Thoracic aorta (tissue), 2 donors: Measurements from ENCODE around the gene ITGAV. TPM values are rescaled to one million over a fixed set of nuclear protein-coding genes. Genes with fewer than 3 reads are reported as not detected.

Source experiments
- ATAC-seq: fragments of 150-250 bp; one replicate; pipeline ENCODE4 v1.8.0; 2017; ENCODE audit warnings: low read depth; ENCODE audit not compliant: insufficient number of reproducible peaks, low FRiP score
- DNase-seq: peaks from one replicate; pipeline ENCODE4 v3.0.0-alpha.2; 2020; ENCODE audit warnings: low spot score
- H3K27ac ChIP-seq, 2 donors: fragments of 200-600 bp; sonication (generic); 1 replicate in 1 of 2; 2 replicates in 1 of 2; pipeline ENCODE4 v1.5.1; 2016; ENCODE audit warnings: mild to moderate bottlenecking in 2 of 2, moderate library complexity in 2 of 2
- H3K27me3 ChIP-seq: fragments of 200-600 bp; sonication (generic); replicated peaks from 2 replicates; pipeline ENCODE4 v1.6.0; 2016; ENCODE audit warnings: mild to moderate bottlenecking; ENCODE audit not compliant: insufficient read depth
- H3K36me3 ChIP-seq: fragments of 200-600 bp; sonication (generic); one replicate; pipeline ENCODE4 v1.5.1; 2016
- H3K4me1 ChIP-seq, 2 donors: fragments of 200-600 bp; sonication (generic); 1 replicate in 1 of 2; 2 replicates in 1 of 2; pipeline versions ENCODE4 v1.5.1 to v1.6.0; 2016; ENCODE audit warnings: low read depth in 2 of 2, mild to moderate bottlenecking in 1 of 2; ENCODE audit not compliant: control insufficient read depth in 1 of 2
- H3K4me3 ChIP-seq: fragments of 200-600 bp; sonication (generic); 2 replicates; pipeline ENCODE4 v1.5.1; 2016; ENCODE audit warnings: mild to moderate bottlenecking
- H3K9me3 ChIP-seq: fragments of 200-600 bp; sonication (generic); 2 replicates; pipeline ENCODE4 v1.5.1; 2016
- total RNA-seq, 2 donors: library from RNA; depleted of rRNA; stranded (reverse); fragments of >200 nt; gene quantifications; one replicate each; pipeline versions ENCODE4 v1.1.0 to v1.2.3, GENCODE V29; 2016
- TF ChIP-seq, protein P1 (sequence below): fragments of 200-600 bp; sonication (generic); IDR thresholded peaks from one replicate; pipeline ENCODE4 v1.5.1; 2019; ENCODE audit warnings: antibody characterized with exemption

ITGAV gene
- total RNA-seq, 2 donors from 2014 or later, result 160 to 195 TPM

DNA sequence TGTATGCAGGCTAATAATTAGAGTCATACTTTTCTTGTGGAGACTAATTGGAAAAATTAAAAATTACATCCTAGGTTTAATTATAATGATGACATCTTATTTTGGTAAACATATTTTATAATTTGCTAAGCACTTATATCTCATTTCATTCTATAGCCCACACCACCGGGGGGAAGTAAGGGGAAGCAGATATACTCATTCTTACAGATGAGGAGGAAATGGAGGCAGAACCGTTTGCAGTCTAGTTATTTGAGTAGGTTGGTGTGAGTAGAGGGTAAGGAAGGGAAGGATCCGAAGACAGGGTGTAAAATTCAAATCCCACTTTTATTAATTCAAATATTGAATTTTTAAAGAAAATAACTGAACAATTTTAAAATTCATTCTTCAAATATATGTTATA is 3.7 kb downstream of the ITGAV start:
- ATAC-seq (no peak), DNase-seq (no peak)
- Histone ChIP-seq H3K27me3 (no peaks in the 10 kb centered on the region), H3K27ac (no peak overlapping the region), H3K9me3 (no peaks in the 10 kb centered on the region), H3K4me3 (no peak overlapping the region), H3K4me1 (peaks cover 36 to 50% of the 10 kb centered on the region in 2 donors), H3K36me3 (no peaks in the 10 kb centered on the region)
- TF ChIP-seq, protein P1, sequence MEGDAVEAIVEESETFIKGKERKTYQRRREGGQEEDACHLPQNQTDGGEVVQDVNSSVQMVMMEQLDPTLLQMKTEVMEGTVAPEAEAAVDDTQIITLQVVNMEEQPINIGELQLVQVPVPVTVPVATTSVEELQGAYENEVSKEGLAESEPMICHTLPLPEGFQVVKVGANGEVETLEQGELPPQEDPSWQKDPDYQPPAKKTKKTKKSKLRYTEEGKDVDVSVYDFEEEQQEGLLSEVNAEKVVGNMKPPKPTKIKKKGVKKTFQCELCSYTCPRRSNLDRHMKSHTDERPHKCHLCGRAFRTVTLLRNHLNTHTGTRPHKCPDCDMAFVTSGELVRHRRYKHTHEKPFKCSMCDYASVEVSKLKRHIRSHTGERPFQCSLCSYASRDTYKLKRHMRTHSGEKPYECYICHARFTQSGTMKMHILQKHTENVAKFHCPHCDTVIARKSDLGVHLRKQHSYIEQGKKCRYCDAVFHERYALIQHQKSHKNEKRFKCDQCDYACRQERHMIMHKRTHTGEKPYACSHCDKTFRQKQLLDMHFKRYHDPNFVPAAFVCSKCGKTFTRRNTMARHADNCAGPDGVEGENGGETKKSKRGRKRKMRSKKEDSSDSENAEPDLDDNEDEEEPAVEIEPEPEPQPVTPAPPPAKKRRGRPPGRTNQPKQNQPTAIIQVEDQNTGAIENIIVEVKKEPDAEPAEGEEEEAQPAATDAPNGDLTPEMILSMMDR, result no peak

DNA sequence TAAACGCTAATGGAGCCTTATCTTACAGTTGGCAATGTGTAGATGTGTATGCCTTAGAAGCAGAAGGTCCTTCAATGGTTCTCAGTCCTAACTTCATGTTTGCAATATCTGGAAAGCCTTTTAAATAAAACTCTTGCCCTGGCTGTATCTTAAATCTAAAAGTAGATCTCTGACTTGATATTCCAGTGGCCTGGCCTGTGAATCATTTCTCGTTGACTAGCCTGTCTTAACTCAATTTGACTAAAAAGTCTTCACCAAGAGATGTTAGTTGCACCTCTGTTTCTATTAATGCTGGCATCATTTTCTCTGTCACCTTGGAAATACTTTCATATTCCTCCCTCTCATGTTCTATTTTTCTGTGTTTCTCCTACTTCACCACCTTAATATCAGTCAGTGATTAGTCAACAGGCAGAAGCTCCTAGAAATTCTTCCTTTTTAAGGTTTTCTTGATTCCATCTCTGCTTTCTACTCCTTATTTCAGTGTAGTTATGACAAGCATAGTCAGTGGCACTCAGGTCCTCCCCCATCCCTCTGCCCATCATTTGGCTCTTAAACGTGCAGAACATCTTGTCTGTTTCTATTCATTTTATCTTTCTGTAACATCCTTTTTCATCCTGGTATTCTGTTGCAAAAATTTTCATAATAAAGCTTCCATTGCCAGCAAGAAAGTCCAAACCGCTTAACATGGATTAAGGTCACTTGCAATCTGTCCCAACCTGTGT is 4.3 kb downstream of the ITGAV start:
- no peaks in the 10 kb centered on the region for H3K27me3 ChIP-seq
- ATAC-seq (no peak), DNase-seq (no peak)
- TF ChIP-seq, protein P1, result no peak
- H3K4me1 ChIP-seq, result peaks cover 31 to 44% of the 10 kb centered on the region in 2 donors
- no peak overlapping the region for H3K4me3 ChIP-seq
- no peaks in the 10 kb centered on the region for H3K9me3 ChIP-seq
- H3K36me3 ChIP-seq, result no peaks in the 10 kb centered on the region
- H3K27ac ChIP-seq, result no peak overlapping the region

DNA sequence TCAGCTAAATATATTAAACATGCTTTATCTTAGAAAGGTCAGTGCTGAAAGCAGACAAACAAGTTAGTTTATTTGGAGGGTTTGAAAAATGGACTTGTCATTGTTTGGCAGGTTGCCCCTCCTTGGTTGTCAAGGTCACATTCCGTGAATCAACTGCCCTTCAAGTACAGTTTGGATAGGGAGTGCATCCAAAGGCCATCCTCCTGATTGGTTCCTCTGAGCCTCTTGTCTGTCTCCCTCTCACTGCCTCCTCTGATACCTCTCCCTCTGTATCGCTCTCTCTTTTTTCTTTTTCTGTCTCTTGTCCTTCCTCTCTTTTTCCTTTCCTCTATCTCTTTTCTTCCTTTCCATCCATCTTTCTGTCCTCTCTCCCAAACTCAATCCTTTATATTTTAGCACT is 5.4 kb downstream of the ITGAV start:
- TF ChIP-seq, protein P1, result no peak
- ATAC-seq (no peak), DNase-seq (no peak)
- H3K4me3 ChIP-seq, result no peak overlapping the region
- H3K9me3 ChIP-seq, result no peaks in the 10 kb centered on the region
- peaks cover 31 to 43% of the 10 kb centered on the region in 2 donors for H3K4me1 ChIP-seq
- peak overlapping the region in 1 of 2 donors; percentile 24 for H3K27ac ChIP-seq
- no peaks in the 10 kb centered on the region for H3K27me3 ChIP-seq
- H3K36me3 ChIP-seq, result no peaks in the 10 kb centered on the region

DNA sequence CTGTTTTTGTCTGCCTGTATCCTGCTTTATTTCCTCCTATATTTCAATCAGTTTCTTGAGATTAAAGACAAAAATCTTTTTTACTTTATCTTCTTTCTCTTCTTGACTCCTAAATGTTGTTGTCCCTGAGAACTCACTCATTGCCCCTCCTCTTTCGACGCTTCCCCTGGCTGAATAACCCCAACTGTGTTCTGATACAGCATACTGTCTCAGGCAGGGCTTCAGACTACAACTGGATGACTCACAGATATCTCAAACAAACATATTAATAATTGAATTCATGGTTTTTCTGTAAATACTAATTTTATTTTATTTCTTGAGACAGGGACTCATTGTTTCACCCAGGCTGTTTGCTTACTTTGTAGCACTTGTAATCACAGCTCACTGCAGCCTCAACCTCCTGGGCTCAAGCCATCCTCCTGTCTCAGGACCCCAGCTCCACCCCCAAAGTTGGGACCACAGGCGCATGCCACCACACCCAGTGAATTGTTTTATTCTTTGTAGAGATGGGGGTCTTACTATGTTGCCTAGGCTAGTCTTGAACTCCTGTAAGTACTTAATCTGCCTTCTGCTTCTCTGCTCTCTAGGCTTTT is 9.4 kb downstream of the ITGAV start:
- H3K9me3 ChIP-seq, result no peaks in the 10 kb centered on the region
- TF ChIP-seq, protein P1, result no peak
- DNase-seq, result no peak
- H3K27me3 ChIP-seq, result no peaks in the 10 kb centered on the region
- H3K4me1 ChIP-seq, result peaks cover 11 to 22% of the 10 kb centered on the region in 2 donors
- H3K36me3 ChIP-seq, result peaks cover 5% of the 10 kb centered on the region
- peak overlapping the region in 1 of 2 donors; percentile 22 for H3K27ac ChIP-seq
- ATAC-seq, result no peak
- H3K4me3 ChIP-seq, result no peak overlapping the region

DNA sequence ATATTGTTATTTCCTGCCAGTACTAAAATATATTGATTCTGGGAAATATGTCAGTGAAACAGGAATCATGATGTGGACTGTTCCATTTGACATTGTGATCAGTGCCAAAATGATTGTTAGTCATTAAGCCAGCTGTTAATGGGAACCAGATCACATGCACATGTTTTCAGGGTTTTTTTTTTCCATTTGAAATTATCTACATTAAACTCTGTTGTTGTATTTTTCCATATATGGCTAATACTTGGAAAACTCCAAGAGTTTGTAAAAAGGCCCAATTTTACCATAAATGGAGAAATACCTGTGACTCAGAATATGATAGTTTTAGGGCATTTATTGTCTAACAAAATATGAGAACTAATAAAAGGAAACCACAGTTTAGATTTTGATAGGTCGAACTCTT is 13.4 kb downstream of the ITGAV start:
- ATAC-seq (no peak), DNase-seq (no peak)
- H3K4me1 ChIP-seq, result peaks cover 2 to 12% of the 10 kb centered on the region in 2 donors
- no peak overlapping the region for H3K4me3 ChIP-seq
- no peak overlapping the region for H3K27ac ChIP-seq
- TF ChIP-seq, protein P1, result no peak
- H3K27me3 ChIP-seq, result no peaks in the 10 kb centered on the region
- no peaks in the 10 kb centered on the region for H3K9me3 ChIP-seq
- peaks cover 5% of the 10 kb centered on the region for H3K36me3 ChIP-seq
